Hepatocyte (in vitro differentiated cells): Measurements from ENCODE around the gene NFKB2. TPM values are rescaled to one million over a fixed set of nuclear protein-coding genes. Genes with fewer than 3 reads are reported as not detected.

ENCODE experiments used
- DNase-seq: peaks from one replicate; pipeline ENCODE4 v3.0.0-alpha.2; 2016; ENCODE audit warnings: low spot score
- H2AFZ ChIP-seq: fragments of 200-600 bp; sonication (generic); 2 replicates; pipeline ENCODE4 v1.6.0; 2016; ENCODE audit warnings: antibody characterized with exemption, mild to moderate bottlenecking
- H3K27ac ChIP-seq: fragments of 200-600 bp; sonication (generic); 2 replicates; pipeline ENCODE4 v1.5.1; 2016; ENCODE audit warnings: mild to moderate bottlenecking
- H3K27me3 ChIP-seq: fragments of 200-600 bp; sonication (generic); 2 replicates; pipeline ENCODE4 v1.6.1; 2016
- H3K36me3 ChIP-seq: fragments of 200-600 bp; sonication (generic); replicated peaks from 2 replicates; pipeline ENCODE4 v1.5.1; 2016; ENCODE audit warnings: low read depth; ENCODE audit not compliant: insufficient read depth
- H3K4me1 ChIP-seq: fragments of 200-600 bp; sonication (generic); 2 replicates; pipeline ENCODE4 v1.5.1; 2016; ENCODE audit warnings: mild to moderate bottlenecking, moderate library complexity; ENCODE audit not compliant: insufficient read depth
- H3K4me2 ChIP-seq: fragments of 200-600 bp; sonication (generic); 2 replicates; pipeline ENCODE4 v1.6.0; 2016
- H3K4me3 ChIP-seq: fragments of 200-600 bp; sonication (generic); 2 replicates; pipeline ENCODE4 v1.5.1; 2016; ENCODE audit warnings: mild to moderate bottlenecking
- H3K79me2 ChIP-seq: fragments of 200-600 bp; sonication (generic); 2 replicates; pipeline ENCODE4 v1.6.0; 2017; ENCODE audit warnings: mild to moderate bottlenecking
- H3K9me2 ChIP-seq: fragments of 200-600 bp; sonication (generic); replicated peaks from 2 replicates; pipeline ENCODE4 v1.6.0; 2017; ENCODE audit warnings: mild to moderate bottlenecking; ENCODE audit not compliant: insufficient read depth
- H3K9me3 ChIP-seq: fragments of 200-600 bp; sonication (generic); 2 replicates; pipeline ENCODE4 v1.5.1; 2016; ENCODE audit warnings: low read depth, mild to moderate bottlenecking
- H4K20me1 ChIP-seq: fragments of 200-600 bp; sonication (generic); 2 replicates; pipeline ENCODE4 v1.6.0; 2016; ENCODE audit warnings: mild to moderate bottlenecking; ENCODE audit not compliant: insufficient read depth, poor library complexity, severe bottlenecking
- CTCF ChIP-seq: fragments of 200-600 bp; sonication (generic); IDR thresholded peaks from 2 replicates; pipeline ENCODE4 v1.5.1; 2016; ENCODE audit warnings: antibody characterized with exemption, mild to moderate bottlenecking; ENCODE audit not compliant: poor library complexity
- EZH2 ChIP-seq: fragments of 200-600 bp; sonication (generic); IDR thresholded peaks from 2 replicates; pipeline ENCODE4 v1.6.1; 2016; ENCODE audit warnings: antibody characterized with exemption, mild to moderate bottlenecking, borderline replicate concordance
- EZH2phosphoT487 ChIP-seq: fragments of 200-600 bp; sonication (generic); IDR thresholded peaks from one replicate; pipeline ENCODE4 v1.6.1; 2018; ENCODE audit warnings: antibody characterized with exemption, mild to moderate bottlenecking, low read depth, moderate library complexity; ENCODE audit not compliant: unreplicated experiment, severe bottlenecking
- WGBS: methylation state at CpG from one replicate; pipeline ENCODE4 v1.1.6; 2016; ENCODE audit warnings: low lambda C conversion rate; ENCODE audit errors: missing lambda C conversion rate; 5-methylcytosine and 5-hydroxymethylcytosine counted together
- polyA plus RNA-seq: library from polyadenylated mRNA; unstranded; fragments of >200 nt; fragmentation: Nextera tagmentation; extraction: Ambion mirVana; gene quantifications from 2 replicates; pipeline ENCODE4 v1.2.1, GENCODE V29; 2016
- total RNA-seq: library from RNA; depleted of rRNA; stranded (reverse); fragments of >200 nt; gene quantifications from 2 replicates; pipeline ENCODE4 v1.2.3, GENCODE V29; 2014

Gene NFKB2
- total and polyA plus RNA-seq, 2 experiments from 2014 or later = 23.2 to 27.4 TPM

GRCh38 chr10:102404361-102405107, 9.0 kb downstream of the NFKB2 start:
- H3K4me3 ChIP-seq = no peak overlapping the region
- no peak overlapping the region for H3K27ac ChIP-seq
- no peaks in the 10 kb centered on the region for H3K36me3 ChIP-seq
- no peaks in the 10 kb centered on the region for H4K20me1 ChIP-seq
- no peak overlapping the region for H2AFZ ChIP-seq
- no peaks in the 10 kb centered on the region for H3K9me3 ChIP-seq
- H3K9me2 ChIP-seq = no peaks in the 10 kb centered on the region
- whole genome bisulfite sequencing = 96% methylated on average over 16 of the region's 17 CpGs
- no peaks in the 10 kb centered on the region for H3K79me2 ChIP-seq
- DNase-seq = no peak
- no peak overlapping the region for H3K4me2 ChIP-seq
- no peak for TF ChIP-seq EZH2phosphoT487
- peaks cover 15% of the 10 kb centered on the region for H3K4me1 ChIP-seq
- peaks cover 14% of the 10 kb centered on the region for H3K27me3 ChIP-seq

GRCh38 chr10:102405108-102405571, 9.6 kb downstream of the NFKB2 start:
- peaks cover 15% of the 10 kb centered on the region for H3K4me1 ChIP-seq

GRCh38 chr10:102405632-102406031, 10.1 kb downstream of the NFKB2 start:
- Histone ChIP-seq H3K9me3 (no peaks in the 10 kb centered on the region), H3K4me1 (peaks cover 15% of the 10 kb centered on the region), H3K27me3 (peaks cover 23% of the 10 kb centered on the region), H3K36me3 (no peaks in the 10 kb centered on the region), H4K20me1 (no peaks in the 10 kb centered on the region), H3K4me2 (no peak overlapping the region), H3K4me3 (no peak overlapping the region), H2AFZ (no peak overlapping the region), H3K27ac (no peak overlapping the region), H3K79me2 (no peaks in the 10 kb centered on the region), H3K9me2 (no peaks in the 10 kb centered on the region)
- TF ChIP-seq EZH2 = no peak
- TF ChIP-seq CTCF = no peak
- no peak for TF ChIP-seq EZH2phosphoT487
- 93% methylated on average over 6 of the region's 6 CpGs for WGBS
- DNase-seq = no peak

More at GRCh38 chr10:102405108-102405571, 9.6 kb downstream of the NFKB2 start:
- WGBS = 96% methylated on average over 16 of the region's 19 CpGs
- Histone ChIP-seq H3K9me3 (no peaks in the 10 kb centered on the region), H3K27me3 (peaks cover 20% of the 10 kb centered on the region), H3K4me2 (no peak overlapping the region), H2AFZ (no peak overlapping the region), H3K4me3 (no peak overlapping the region), H3K27ac (no peak overlapping the region), H3K36me3 (no peaks in the 10 kb centered on the region), H4K20me1 (no peaks in the 10 kb centered on the region), H3K9me2 (no peaks in the 10 kb centered on the region), H3K79me2 (no peaks in the 10 kb centered on the region)
- no peak for DNase-seq
- TF ChIP-seq EZH2phosphoT487 (no peak), EZH2 (no peak), CTCF (no peak)

GRCh38 chr10:102406815-102407214, 11.3 kb downstream of the NFKB2 start:
- Histone ChIP-seq H3K9me3 (no peaks in the 10 kb centered on the region), H4K20me1 (no peaks in the 10 kb centered on the region), H3K4me2 (no peak overlapping the region), H3K4me1 (peaks cover 11% of the 10 kb centered on the region), H2AFZ (no peak overlapping the region), H3K4me3 (no peak overlapping the region), H3K36me3 (no peaks in the 10 kb centered on the region), H3K27me3 (peaks cover 23% of the 10 kb centered on the region), H3K9me2 (no peaks in the 10 kb centered on the region), H3K79me2 (no peaks in the 10 kb centered on the region), H3K27ac (peak overlapping the region; percentile 12)
- 82% methylated on average over 2 of the region's 2 CpGs for WGBS
- TF ChIP-seq EZH2phosphoT487 (no peak), CTCF (no peak), EZH2 (no peak)
- no peak for DNase-seq
